Forelimb muscle (tissue), 1 donor: ENCODE measurements around the gene OOSP4A. TPM values are rescaled to one million over a fixed set of nuclear protein-coding genes. Genes with fewer than 3 reads are reported as not detected.

Experiments
- DNase-seq: peaks from one replicate; pipeline ENCODE4 v3.0.0-alpha.2; 2013; ENCODE audit warnings: low read depth
- polyA plus RNA-seq: library from polyadenylated mRNA; unstranded; fragments of 120-200 nt; gene quantifications from one replicate; pipeline ENCODE4 v1.2.1, GENCODE V29; 2013; ENCODE audit not compliant: insufficient read length

Gene OOSP4A
- not detected for polyA plus RNA-seq

- DNase-seq = no peak
Measured at GRCh38 chr11:59963733-59964132, at the start of gene OOSP4A. TSS of gene OOSP4A (plus strand) at chr11:59964033. CDS start at chr11:59964033, 0 bp downstream.

- no peak for DNase-seq
Measured at GRCh38 chr11:59918480-59918879, 45.4 kb upstream of the OOSP4A start.

- no peak for DNase-seq
Measured at GRCh38 chr11:59918987-59919589, 44.7 kb upstream of the OOSP4A start.

GRCh38 chr11:59923813-59924212 is 40.0 kb upstream of the OOSP4A start:
- DNase-seq = no peak

- DNase-seq = no peak
Measured at GRCh38 chr11:59931688-59932087, 32.1 kb upstream of the OOSP4A start.

GRCh38 chr11:59938132-59938531 is 25.7 kb upstream of the OOSP4A start, which contains the start of gene OOSP1:
TSS of gene OOSP1 (plus strand) at chr11:59938432. CDS start at chr11:59938455, 23 bp downstream.
- DNase-seq = no peak

GRCh38 chr11:59938718-59939117 is 25.1 kb upstream of the OOSP4A start:
- DNase-seq = no peak

GRCh38 chr11:59939482-59939881 is 24.4 kb upstream of the OOSP4A start:
- DNase-seq = no peak

- DNase-seq = no peak
Measured at GRCh38 chr11:59941091-59941490, 22.7 kb upstream of the OOSP4A start.

GRCh38 chr11:59943997-59944714 is 19.7 kb upstream of the OOSP4A start:
- DNase-seq = no peak

- DNase-seq = no peak
Measured at GRCh38 chr11:59944720-59945119, 19.1 kb upstream of the OOSP4A start.

- no peak for DNase-seq
Measured at GRCh38 chr11:59953463-59954218, 10.2 kb upstream of the OOSP4A start.

- DNase-seq = no peak
Measured at GRCh38 chr11:59954219-59954847, 9.5 kb upstream of the OOSP4A start.

GRCh38 chr11:59957094-59957493 is 6.7 kb upstream of the OOSP4A start:
- no peak for DNase-seq

- no peak for DNase-seq
Measured at GRCh38 chr11:59960502-59961381, 3.1 kb upstream of the OOSP4A start.

GRCh38 chr11:59962107-59962482 is 1.7 kb upstream of the OOSP4A start:
- DNase-seq = no peak

- DNase-seq = no peak
Measured at GRCh38 chr11:59965424-59965823, 1.6 kb downstream of the OOSP4A start.

GRCh38 chr11:59966201-59966600 is 2.4 kb downstream of the OOSP4A start:
- DNase-seq = no peak

GRCh38 chr11:59967677-59968394 is 4.0 kb downstream of the OOSP4A start:
- no peak for DNase-seq

GRCh38 chr11:59968395-59968783 is 4.6 kb downstream of the OOSP4A start:
- no peak for DNase-seq

- DNase-seq = no peak
Measured at GRCh38 chr11:59973097-59973496, 9.3 kb downstream of the OOSP4A start.
